ENCODE measurements around the gene COL4A6. TPM values are rescaled to one million over a fixed set of nuclear protein-coding genes. Genes with fewer than 3 reads are reported as not detected.

Gene COL4A6
- total and polyA plus RNA-seq, 2 of the 4 experiments (the other 2 are of a cell fraction) = 0.36 to 0.74 TPM

GRCh38 chrX:108250654-108251579 is 187.3 kb downstream of the COL4A6 start:
- TF ChIP-seq CTCF (conservative IDR thresholded peaks at IDR 0.05; ENCODE audit: low read depth, low read length) (no peak), SMC3 (IDR thresholded peaks at IDR 0.05; ENCODE audit: low read depth, low read length) (no peak), RCOR1 (IDR thresholded peaks at IDR 0.05; ENCODE audit: insufficient replicate concordance, low read length) (no peak), NFE2L2 (IDR thresholded peaks at IDR 0.05; ENCODE audit: low read depth, low read length) (no peak), CEBPB (IDR thresholded peaks at IDR 0.05; ENCODE audit: low read depth, low read length) (no peak), FOS (IDR thresholded peaks at IDR 0.05; ENCODE audit: low read depth, low read length) (no peak), CHD1 (IDR thresholded peaks at IDR 0.05; ENCODE audit: low read depth, low read length) (no peak), MAFK (IDR thresholded peaks at IDR 0.05; ENCODE audit: low read depth, low read length) (no peak), ELK1 (IDR thresholded peaks at IDR 0.05; ENCODE audit: borderline replicate concordance, low read depth, low read length) (no peak), RAD21 (IDR thresholded peaks at IDR 0.05; ENCODE audit: low read length) (no peak)
- TF ChIP-seq, protein P1, sequence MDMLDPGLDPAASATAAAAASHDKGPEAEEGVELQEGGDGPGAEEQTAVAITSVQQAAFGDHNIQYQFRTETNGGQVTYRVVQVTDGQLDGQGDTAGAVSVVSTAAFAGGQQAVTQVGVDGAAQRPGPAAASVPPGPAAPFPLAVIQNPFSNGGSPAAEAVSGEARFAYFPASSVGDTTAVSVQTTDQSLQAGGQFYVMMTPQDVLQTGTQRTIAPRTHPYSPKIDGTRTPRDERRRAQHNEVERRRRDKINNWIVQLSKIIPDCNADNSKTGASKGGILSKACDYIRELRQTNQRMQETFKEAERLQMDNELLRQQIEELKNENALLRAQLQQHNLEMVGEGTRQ (IDR thresholded peaks at IDR 0.05; ENCODE audit: low read depth, low read length) = no peak
- Histone ChIP-seq H2BK5ac (ENCODE audit: low read depth, low read length, poor library complexity, severe bottlenecking) (no peak overlapping the region), H3K18ac (ENCODE audit: low read depth, low read length) (peak overlapping the region; percentile 16; the same call in 1 of the 2 replicates), H4K20me1 (ENCODE audit: insufficient read depth, low read length) (no peaks in the 10 kb centered on the region), H3K79me1 (ENCODE audit: low read depth in 1 of 2, low read length in 2 of 2) (no peaks in the 10 kb centered on the region), H2BK20ac (ENCODE audit: low read depth, low read length) (no peak overlapping the region), H2BK15ac (ENCODE audit: low read depth, low read length) (no peak overlapping the region), H3K4me2 (ENCODE audit: low read depth, low read length) (no peak overlapping the region), H2AFZ (replicated peaks; ENCODE audit: low read length, poor library complexity) (no peak overlapping the region), H4K8ac (ENCODE audit: low read depth in 2 of 2, low read length in 2 of 2) (no peak overlapping the region), H3K27me3 (ENCODE audit: control insufficient read depth, insufficient read depth, low read length) (peaks cover 6% of the 10 kb centered on the region), H3K56ac (ENCODE audit: extremely low read depth, insufficient read depth, low read length) (no peak overlapping the region), H2AK9ac (replicated peaks; ENCODE audit: low read depth, low read length, poor library complexity) (no peak overlapping the region), H3K36me3 (ENCODE audit: control insufficient read depth, insufficient read depth, low read length) (no peaks in the 10 kb centered on the region), H2AK5ac (ENCODE audit: low read depth, low read length) (no peak overlapping the region), H3K9me3 (ENCODE audit: control insufficient read depth, insufficient read depth, low read length) (no peaks in the 10 kb centered on the region), H4K5ac (ENCODE audit: low read depth, low read length) (no peak overlapping the region; the same call in 1 of the 2 replicates), H3K4me1 (ENCODE audit: control insufficient read depth, insufficient read depth, low read length) (no peaks in the 10 kb centered on the region), H3K23ac (ENCODE audit: low read depth, low read length) (no peak overlapping the region), H2BK120ac (ENCODE audit: low read depth, low read length) (no peak overlapping the region), H4K91ac (ENCODE audit: insufficient read depth, low read depth, low read length) (no peak overlapping the region), H3K4ac (ENCODE audit: low read depth, low read length) (no peak overlapping the region), H3K9ac (ENCODE audit: low read depth, low read length) (no peak overlapping the region), H3K27ac (ENCODE audit: insufficient read depth, low read length) (no peak overlapping the region), H3K4me3 (ENCODE audit: insufficient read depth, low read depth, low read length) (no peak overlapping the region), H3K14ac (replicated peaks; ENCODE audit: low read depth, low read length) (no peak overlapping the region), H3K9me1 (ENCODE audit: insufficient read depth, low read length) (no peaks in the 10 kb centered on the region)
- no peak for ATAC-seq (ENCODE audit: low read depth)
- CTCF ChIA-PET = no interaction called here
- WGBS, 2 experiments (ENCODE audit: extremely low coverage in 2 of 2, insufficient read length in 1 of 2) = no CpG with 5 or more reads among the region's 5 CpGs
- dilution Hi-C loops (cut with HindIII; ENCODE audit: low sequenced_read_pairs, unreplicated experiment) = no loop called here
- BruUV-seq (replicated peaks) = no TSS peak
- intact Hi-C loops (cut with micrococcal nuclease) = no loop called here
- no peak for DNase-seq
- in situ Hi-C loops (cut with MboI; ENCODE audit: low sequenced_read_pairs) = no loop called here
- POLR2A ChIA-PET (ENCODE audit: unreplicated experiment) = no interaction called here
